Left forelimb (tissue), 1 donor: ENCODE data around the gene KDM6B.
A peak's percentile ranks its signal among the peaks of the same experiment; 100 is the strongest.
"Not testable (repeated sequence)": the region's sequence is repeated elsewhere in the genome, so short reads cannot be mapped to it uniquely, and the experiment has no call there.

Source experiments
- DNase-seq: peaks from one replicate; pipeline ENCODE4 v3.0.0-alpha.2; 2018; ENCODE audit warnings: low spot score

Gene KDM6B

GRCh38 chr17:7852262-7852670 is 18.2 kb downstream of the KDM6B start:
- DNase-seq, result no peak

- DNase-seq, result no peak
These were observed 19.1 kb downstream of the KDM6B start for GRCh38 chr17:7852919-7853690.

- DNase-seq, result peak; percentile 60
These were observed 19.6 kb downstream of the KDM6B start for GRCh38 chr17:7853691-7854038.

GRCh38 chr17:7854078-7854777 is 20.2 kb downstream of the KDM6B start:
- peak; percentile 46 for DNase-seq

- peak; percentile 67 for DNase-seq
These were observed 21.0 kb downstream of the KDM6B start, which contains the start of gene TMEM88 for GRCh38 chr17:7854851-7855659. Gene TMEM88 (plus strand): TSS chr17:7855066. CDS start chr17:7855075, 9 bp downstream.

GRCh38 chr17:7855660-7856010 is 21.6 kb downstream of the KDM6B start:
- DNase-seq, result no peak

GRCh38 chr17:7856011-7856810 is 22.2 kb downstream of the KDM6B start:
- DNase-seq, result peak; percentile 70

GRCh38 chr17:7856811-7857712 is 23.0 kb downstream of the KDM6B start, which contains the start of gene NAA38:
Gene NAA38 (minus strand): TSS chr17:7857559. CDS start chr17:7857463, 96 bp downstream.
- peak; percentile 98 for DNase-seq

GRCh38 chr17:7857713-7858521 is 23.9 kb downstream of the KDM6B start, which contains the start of gene CYB5D1:
Gene CYB5D1 (plus strand): TSS chr17:7858003. CDS start chr17:7858135, 132 bp downstream.
- DNase-seq, result peak; percentile 92

GRCh38 chr17:7858522-7858810 is 24.4 kb downstream of the KDM6B start:
- no peak for DNase-seq

GRCh38 chr17:7859028-7859427 is 25.0 kb downstream of the KDM6B start:
- peak; percentile 33 for DNase-seq

GRCh38 chr17:7862692-7863437 is 28.8 kb downstream of the KDM6B start:
- DNase-seq, result peak; percentile 65

- not testable (repeated sequence) for DNase-seq
These were observed 30.4 kb downstream of the KDM6B start for GRCh38 chr17:7864384-7864783.

- no peak for DNase-seq
These were observed 31.1 kb downstream of the KDM6B start for GRCh38 chr17:7864995-7865650.

GRCh38 chr17:7867881-7868329 is 33.9 kb downstream of the KDM6B start:
- DNase-seq, result no peak

GRCh38 chr17:7873051-7873450 is 39.0 kb downstream of the KDM6B start:
- DNase-seq, result no peak

GRCh38 chr17:7875804-7876370 is 41.9 kb downstream of the KDM6B start:
- DNase-seq, result no peak

GRCh38 chr17:7878234-7878633 is 44.2 kb downstream of the KDM6B start:
- DNase-seq, result no peak
